Hepatocyte (in vitro differentiated cells): ENCODE results near the gene CMTR1. TPM values are rescaled to one million over a fixed set of nuclear protein-coding genes. Genes with fewer than 3 reads are reported as not detected.

Experiments used
- DNase-seq: peaks from one replicate; pipeline ENCODE4 v3.0.0-alpha.2; 2016; ENCODE audit warnings: low spot score
- H2AFZ ChIP-seq: fragments of 200-600 bp; sonication (generic); 2 replicates; pipeline ENCODE4 v1.6.0; 2016; ENCODE audit warnings: antibody characterized with exemption, mild to moderate bottlenecking
- H3K27ac ChIP-seq: fragments of 200-600 bp; sonication (generic); 2 replicates; pipeline ENCODE4 v1.5.1; 2016; ENCODE audit warnings: mild to moderate bottlenecking
- H3K27me3 ChIP-seq: fragments of 200-600 bp; sonication (generic); 2 replicates; pipeline ENCODE4 v1.6.1; 2016
- H3K36me3 ChIP-seq: fragments of 200-600 bp; sonication (generic); replicated peaks from 2 replicates; pipeline ENCODE4 v1.5.1; 2016; ENCODE audit warnings: low read depth; ENCODE audit not compliant: insufficient read depth
- H3K4me1 ChIP-seq: fragments of 200-600 bp; sonication (generic); 2 replicates; pipeline ENCODE4 v1.5.1; 2016; ENCODE audit warnings: mild to moderate bottlenecking, moderate library complexity; ENCODE audit not compliant: insufficient read depth
- H3K4me2 ChIP-seq: fragments of 200-600 bp; sonication (generic); 2 replicates; pipeline ENCODE4 v1.6.0; 2016
- H3K4me3 ChIP-seq: fragments of 200-600 bp; sonication (generic); 2 replicates; pipeline ENCODE4 v1.5.1; 2016; ENCODE audit warnings: mild to moderate bottlenecking
- H3K79me2 ChIP-seq: fragments of 200-600 bp; sonication (generic); 2 replicates; pipeline ENCODE4 v1.6.0; 2017; ENCODE audit warnings: mild to moderate bottlenecking
- H3K9me2 ChIP-seq: fragments of 200-600 bp; sonication (generic); replicated peaks from 2 replicates; pipeline ENCODE4 v1.6.0; 2017; ENCODE audit warnings: mild to moderate bottlenecking; ENCODE audit not compliant: insufficient read depth
- H3K9me3 ChIP-seq: fragments of 200-600 bp; sonication (generic); 2 replicates; pipeline ENCODE4 v1.5.1; 2016; ENCODE audit warnings: low read depth, mild to moderate bottlenecking
- H4K20me1 ChIP-seq: fragments of 200-600 bp; sonication (generic); 2 replicates; pipeline ENCODE4 v1.6.0; 2016; ENCODE audit warnings: mild to moderate bottlenecking; ENCODE audit not compliant: insufficient read depth, poor library complexity, severe bottlenecking
- CTCF ChIP-seq: fragments of 200-600 bp; sonication (generic); IDR thresholded peaks from 2 replicates; pipeline ENCODE4 v1.5.1; 2016; ENCODE audit warnings: antibody characterized with exemption, mild to moderate bottlenecking; ENCODE audit not compliant: poor library complexity
- EZH2 ChIP-seq: fragments of 200-600 bp; sonication (generic); IDR thresholded peaks from 2 replicates; pipeline ENCODE4 v1.6.1; 2016; ENCODE audit warnings: antibody characterized with exemption, mild to moderate bottlenecking, borderline replicate concordance
- EZH2phosphoT487 ChIP-seq: fragments of 200-600 bp; sonication (generic); IDR thresholded peaks from one replicate; pipeline ENCODE4 v1.6.1; 2018; ENCODE audit warnings: antibody characterized with exemption, mild to moderate bottlenecking, low read depth, moderate library complexity; ENCODE audit not compliant: unreplicated experiment, severe bottlenecking
- WGBS: methylation state at CpG from one replicate; pipeline ENCODE4 v1.1.6; 2016; ENCODE audit warnings: low lambda C conversion rate; ENCODE audit errors: missing lambda C conversion rate; 5-methylcytosine and 5-hydroxymethylcytosine counted together
- polyA plus RNA-seq: library from polyadenylated mRNA; unstranded; fragments of >200 nt; fragmentation: Nextera tagmentation; extraction: Ambion mirVana; gene quantifications from 2 replicates; pipeline ENCODE4 v1.2.1, GENCODE V29; 2016
- total RNA-seq: library from RNA; depleted of rRNA; stranded (reverse); fragments of >200 nt; gene quantifications from 2 replicates; pipeline ENCODE4 v1.2.3, GENCODE V29; 2014

The CMTR1 gene
- total and polyA plus RNA-seq, 2 experiments from 2014 or later, result 22.5 to 34.4 TPM

- Histone ChIP-seq H3K9me3 (no peaks in the 10 kb centered on the region), H3K79me2 (no peaks in the 10 kb centered on the region), H3K36me3 (no peaks in the 10 kb centered on the region), H4K20me1 (no peaks in the 10 kb centered on the region), H3K4me1 (no peaks in the 10 kb centered on the region), H3K4me2 (no peak overlapping the region), H3K4me3 (no peak overlapping the region), H3K27ac (no peak overlapping the region), H3K27me3 (no peaks in the 10 kb centered on the region), H3K9me2 (no peaks in the 10 kb centered on the region), H2AFZ (no peak overlapping the region)
- no peak for TF ChIP-seq CTCF
- no peak for TF ChIP-seq EZH2
- TF ChIP-seq EZH2phosphoT487, result no peak
- DNase-seq, result no peak
- WGBS, result 83% methylated on average over 9 of the region's 9 CpGs
Measured at GRCh38 chr6:37487591-37488380, 54.8 kb downstream of the CMTR1 start.

GRCh38 chr6:37488476-37488875 lies 55.5 kb downstream of the CMTR1 start:
- WGBS, result 75% methylated on average over 1 of the region's 1 CpG
- H3K27me3 ChIP-seq, result no peaks in the 10 kb centered on the region
- DNase-seq, result no peak
- no peaks in the 10 kb centered on the region for H4K20me1 ChIP-seq
- no peak overlapping the region for H3K4me2 ChIP-seq
- no peak overlapping the region for H3K27ac ChIP-seq
- H3K9me2 ChIP-seq, result no peaks in the 10 kb centered on the region
- H2AFZ ChIP-seq, result no peak overlapping the region
- H3K4me3 ChIP-seq, result no peak overlapping the region
- H3K4me1 ChIP-seq, result no peaks in the 10 kb centered on the region
- TF ChIP-seq EZH2 (no peak), CTCF (no peak), EZH2phosphoT487 (no peak)
- no peaks in the 10 kb centered on the region for H3K79me2 ChIP-seq
- H3K9me3 ChIP-seq, result no peaks in the 10 kb centered on the region
- no peaks in the 10 kb centered on the region for H3K36me3 ChIP-seq

- H3K9me2 ChIP-seq, result no peaks in the 10 kb centered on the region
- H3K79me2 ChIP-seq, result no peaks in the 10 kb centered on the region
- no peak for TF ChIP-seq EZH2
- TF ChIP-seq EZH2phosphoT487, result no peak
- no peak for TF ChIP-seq CTCF
- DNase-seq, result no peak
- H3K36me3 ChIP-seq, result no peaks in the 10 kb centered on the region
- H3K9me3 ChIP-seq, result no peaks in the 10 kb centered on the region
- no peaks in the 10 kb centered on the region for H3K27me3 ChIP-seq
- 52% methylated on average over 9 of the region's 10 CpGs for WGBS
- no peaks in the 10 kb centered on the region for H4K20me1 ChIP-seq
- H3K4me3 ChIP-seq, result no peak overlapping the region
- H3K4me1 ChIP-seq, result no peaks in the 10 kb centered on the region
- no peak overlapping the region for H3K27ac ChIP-seq
- H3K4me2 ChIP-seq, result no peak overlapping the region
- H2AFZ ChIP-seq, result no peak overlapping the region
Measured at GRCh38 chr6:37489697-37490336, 56.8 kb downstream of the CMTR1 start.
